ENCODE measurements around the gene RUNX2.

- no peak for TF ChIP-seq JUND (IDR thresholded peaks at IDR 0.05)
- TF ChIP-seq, protein P1, sequence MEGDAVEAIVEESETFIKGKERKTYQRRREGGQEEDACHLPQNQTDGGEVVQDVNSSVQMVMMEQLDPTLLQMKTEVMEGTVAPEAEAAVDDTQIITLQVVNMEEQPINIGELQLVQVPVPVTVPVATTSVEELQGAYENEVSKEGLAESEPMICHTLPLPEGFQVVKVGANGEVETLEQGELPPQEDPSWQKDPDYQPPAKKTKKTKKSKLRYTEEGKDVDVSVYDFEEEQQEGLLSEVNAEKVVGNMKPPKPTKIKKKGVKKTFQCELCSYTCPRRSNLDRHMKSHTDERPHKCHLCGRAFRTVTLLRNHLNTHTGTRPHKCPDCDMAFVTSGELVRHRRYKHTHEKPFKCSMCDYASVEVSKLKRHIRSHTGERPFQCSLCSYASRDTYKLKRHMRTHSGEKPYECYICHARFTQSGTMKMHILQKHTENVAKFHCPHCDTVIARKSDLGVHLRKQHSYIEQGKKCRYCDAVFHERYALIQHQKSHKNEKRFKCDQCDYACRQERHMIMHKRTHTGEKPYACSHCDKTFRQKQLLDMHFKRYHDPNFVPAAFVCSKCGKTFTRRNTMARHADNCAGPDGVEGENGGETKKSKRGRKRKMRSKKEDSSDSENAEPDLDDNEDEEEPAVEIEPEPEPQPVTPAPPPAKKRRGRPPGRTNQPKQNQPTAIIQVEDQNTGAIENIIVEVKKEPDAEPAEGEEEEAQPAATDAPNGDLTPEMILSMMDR (IDR thresholded peaks at IDR 0.05), result no peak
- no peak for TF ChIP-seq ZBTB33 (IDR thresholded peaks at IDR 0.05; ENCODE audit: borderline replicate concordance, low read depth)
- no peak for TF ChIP-seq TAF1 (IDR thresholded peaks at IDR 0.05; ENCODE audit: borderline replicate concordance, low read depth, low read length)
- no peak for TF ChIP-seq POLR2AphosphoS5 (IDR thresholded peaks at IDR 0.05; ENCODE audit: low read depth, low read length)
- TF ChIP-seq NFIC (IDR thresholded peaks at IDR 0.05; ENCODE audit: borderline replicate concordance), result no peak
- no peak for TF ChIP-seq FOXM1 (IDR thresholded peaks at IDR 0.05; ENCODE audit: low read depth)
- TF ChIP-seq, protein P2, sequence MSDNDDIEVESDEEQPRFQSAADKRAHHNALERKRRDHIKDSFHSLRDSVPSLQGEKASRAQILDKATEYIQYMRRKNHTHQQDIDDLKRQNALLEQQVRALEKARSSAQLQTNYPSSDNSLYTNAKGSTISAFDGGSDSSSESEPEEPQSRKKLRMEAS (IDR thresholded peaks at IDR 0.05; ENCODE audit: low read depth), result no peak
- no peak for TF ChIP-seq EP300 (IDR thresholded peaks at IDR 0.05; ENCODE audit: borderline replicate concordance in 1 of 2, low read depth in 1 of 2, low read length in 1 of 2)
- TF ChIP-seq CHD2 (IDR thresholded peaks at IDR 0.05; ENCODE audit: low read length, partially characterized antibody), result no peak
Observed at GRCh38 chr6:45388328-45388727, 60.2 kb downstream of the RUNX2 start.
